Right lobe of liver (tissue), 4 donors: ENCODE results near the gene GNB1L.

Experiments used
- CTCF ChIP-seq, 4 donors: fragments of 200-600 bp in 3 of 4; fragments of 450-650 bp in 1 of 4; IDR thresholded peaks; one replicate each; pipeline versions ENCODE4 v1.5.1 to v1.8.0; 2016 to 2022; ENCODE audit warnings: antibody characterized with exemption in 4 of 4, mild to moderate bottlenecking in 2 of 4
- POLR2A ChIP-seq: fragments of 450-650 bp; IDR thresholded peaks from one replicate; pipeline ENCODE4 v1.6.1; 2017; ENCODE audit warnings: antibody characterized with exemption, mild to moderate bottlenecking
- donor health status: DM: no; HTN: no; CAD: no.
- donor health status: DM: no; HTN: no; CAD: no.
- donor health status: DM: no; HTN: yes; CAD: no.

GRCh38 chr22:19825904-19826618 lies 28.6 kb downstream of the GNB1L start:
- TF ChIP-seq CTCF (IDR thresholded peaks at IDR 0.05), result no peak
- TF ChIP-seq POLR2A, result no peak
